GM19238 (cell line): ENCODE results near the gene RTP5.

Experiments
- DNase-seq: peaks from one replicate; pipeline ENCODE4 v3.0.0; 2011; ENCODE audit warnings: low spot score; ENCODE audit not compliant: insufficient read length

Gene RTP5

GRCh38 chr2:241857572-241858121, 11.9 kb upstream of the RTP5 start:
- DNase-seq: no peak

DNA sequence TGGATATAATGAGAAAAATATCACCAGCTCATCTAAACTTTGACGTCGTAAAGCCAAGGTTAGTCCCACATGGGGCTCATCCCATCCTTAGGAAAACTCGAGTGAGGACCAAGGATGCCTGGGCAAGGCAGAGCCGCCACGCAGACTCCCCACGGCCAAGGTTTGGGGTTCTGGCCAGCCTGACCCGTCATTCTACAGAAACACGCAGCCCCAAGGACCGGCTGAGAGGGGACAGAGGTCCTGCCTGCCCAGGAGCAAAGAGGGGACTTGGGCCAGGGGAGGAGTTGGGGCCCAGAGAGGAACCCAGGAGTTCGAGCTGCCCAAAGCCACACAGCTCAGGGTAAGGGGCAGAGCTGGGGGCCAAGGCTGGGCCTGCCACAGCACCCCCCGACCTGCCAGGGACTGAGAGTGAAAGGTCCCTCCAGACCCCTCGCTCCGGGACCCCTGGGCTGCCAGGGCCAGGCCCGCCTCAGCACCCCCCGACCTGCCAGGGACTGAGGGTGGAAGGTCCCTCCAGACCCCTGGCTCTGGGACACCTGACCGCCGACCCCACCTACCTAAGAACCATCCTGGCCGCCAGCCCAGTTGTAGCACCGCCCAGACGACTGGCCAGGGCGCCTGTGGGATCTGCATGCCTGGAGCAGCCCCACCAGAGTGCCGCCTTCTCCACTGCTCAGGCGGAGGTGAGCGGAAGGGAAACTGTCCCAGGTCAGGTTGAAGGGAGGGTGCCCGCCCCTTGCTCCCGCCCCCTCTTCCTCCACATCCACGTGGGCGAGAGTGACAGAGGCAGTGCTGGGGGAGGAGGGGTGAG, 11.1 kb upstream of the RTP5 start, which contains the start of gene PDCD1:
PDCD1 (minus strand) TSS at position 689 of the 811 bp plus-strand sequence; CDS start at position 633, 56 bp downstream.
- peak; percentile 76 for DNase-seq

GRCh38 chr2:241859017-241859435, 10.5 kb upstream of the RTP5 start:
- no peak for DNase-seq

GRCh38 chr2:241859436-241860183, 9.9 kb upstream of the RTP5 start:
- DNase-seq: peak; percentile 74

DNA sequence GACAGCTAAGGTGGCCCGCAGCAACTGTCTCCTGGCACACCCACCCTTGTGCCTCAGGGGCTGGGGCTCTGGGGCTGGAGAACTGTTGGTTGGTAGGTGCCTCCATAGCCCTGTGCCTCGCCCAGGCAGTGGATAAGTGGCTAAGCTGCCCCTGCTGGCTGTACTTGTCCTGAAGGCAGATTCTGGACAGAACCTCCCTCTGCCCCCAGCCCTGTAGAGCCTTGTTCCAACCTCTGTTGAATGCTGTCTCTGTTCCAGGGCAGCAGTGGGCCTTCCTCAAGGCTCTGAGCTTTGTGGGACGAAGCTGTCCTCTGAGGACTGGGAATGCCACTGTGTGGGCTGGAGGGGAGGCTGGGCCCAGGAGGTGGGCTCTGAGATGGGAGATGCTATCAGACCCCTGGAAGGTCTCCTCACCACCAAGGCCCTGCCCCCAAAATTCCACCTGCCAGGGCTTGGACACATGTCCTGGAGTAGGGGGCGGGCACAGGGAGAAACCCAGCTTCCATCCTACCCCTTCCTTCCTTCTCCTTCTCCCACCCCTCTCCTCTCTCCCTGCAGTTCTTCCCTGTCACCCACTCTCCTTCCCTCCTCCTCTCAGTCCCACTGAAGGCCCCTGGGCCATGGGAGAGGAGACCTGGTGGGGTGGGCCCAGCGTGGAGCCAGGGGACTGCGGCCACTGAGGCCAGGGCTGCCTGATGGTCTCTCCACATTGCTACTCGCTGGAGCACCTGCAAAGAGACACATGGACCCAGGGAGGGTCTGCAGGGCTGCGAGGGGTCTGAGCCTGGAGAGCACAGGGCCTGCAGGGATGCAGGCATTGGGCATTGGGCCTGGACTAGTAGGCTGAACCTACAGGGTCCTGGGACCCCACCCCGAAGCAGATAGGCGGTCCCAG, 9.1 kb upstream of the RTP5 start:
- DNase-seq: no peak

GRCh38 chr2:241861264-241861663, 8.3 kb upstream of the RTP5 start:
- DNase-seq: no peak

- DNase-seq: no peak
These were observed 7.4 kb upstream of the RTP5 start for GRCh38 chr2:241862093-241862492.

GRCh38 chr2:241862775-241863535, 6.6 kb upstream of the RTP5 start:
- DNase-seq: no peak

DNA sequence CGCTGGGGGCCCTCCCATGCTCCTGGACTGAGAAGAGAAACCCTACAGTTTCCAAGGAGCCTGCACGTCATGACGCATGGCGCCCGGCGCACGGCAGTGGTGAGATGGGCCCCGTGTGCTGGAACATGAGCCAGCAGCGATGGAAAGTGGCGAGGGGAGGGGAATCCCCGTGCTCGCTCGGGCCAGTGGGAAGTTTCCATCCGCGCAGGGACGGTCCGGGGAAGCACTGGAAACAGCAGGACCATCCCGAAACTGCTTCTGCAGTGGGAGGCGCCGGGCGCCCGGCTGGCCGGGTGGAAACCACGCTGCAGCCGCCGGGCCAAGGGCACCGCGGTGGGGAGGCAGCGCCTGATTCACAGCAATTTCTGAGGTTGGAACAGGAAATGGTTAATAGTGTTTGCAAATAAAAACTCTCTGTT, 6.0 kb upstream of the RTP5 start:
- DNase-seq: no peak

DNA sequence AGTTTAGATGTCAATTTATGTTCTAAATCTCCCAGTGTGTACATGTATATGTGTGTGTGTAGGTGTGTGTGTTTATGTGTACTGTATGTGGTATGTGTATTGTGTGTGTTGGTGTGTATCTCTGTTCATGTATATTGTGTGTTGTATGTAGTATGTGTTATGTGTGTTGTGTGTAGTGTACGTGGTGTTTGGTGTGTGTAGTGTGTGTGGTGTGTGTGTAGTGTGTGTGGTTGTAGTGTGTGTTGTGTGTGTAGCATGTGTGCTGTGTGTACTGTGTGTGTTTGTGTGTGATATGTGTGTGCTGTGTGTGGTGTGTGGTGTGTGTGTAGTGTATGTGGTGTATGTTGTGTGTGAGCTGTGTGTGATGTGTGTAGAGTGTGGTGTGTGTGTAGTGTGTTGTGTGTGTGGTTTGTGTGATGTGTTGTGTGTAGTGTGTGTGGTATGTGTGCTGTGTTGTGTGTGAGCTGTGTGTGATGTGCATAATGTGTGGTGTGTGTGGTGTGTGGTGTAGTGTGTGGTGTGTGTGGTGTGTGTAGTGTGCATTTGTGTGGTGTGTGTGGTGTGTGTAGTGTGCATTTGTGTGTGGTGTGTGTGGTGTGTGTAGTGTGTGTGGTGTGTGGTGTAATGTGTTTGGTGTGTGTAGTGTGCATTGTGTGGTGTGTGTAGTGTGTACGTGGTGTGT, 5.2 kb upstream of the RTP5 start:
- DNase-seq: no peak

GRCh38 chr2:241864850-241865213, 4.7 kb upstream of the RTP5 start:
- DNase-seq: no peak

GRCh38 chr2:241865416-241865956, 4.0 kb upstream of the RTP5 start:
- no peak for DNase-seq

- no peak for DNase-seq
These were observed 3.4 kb upstream of the RTP5 start for GRCh38 chr2:241865957-241866789.

- DNase-seq: no peak
These were observed 2.5 kb upstream of the RTP5 start for GRCh38 chr2:241866790-241867645.

DNA sequence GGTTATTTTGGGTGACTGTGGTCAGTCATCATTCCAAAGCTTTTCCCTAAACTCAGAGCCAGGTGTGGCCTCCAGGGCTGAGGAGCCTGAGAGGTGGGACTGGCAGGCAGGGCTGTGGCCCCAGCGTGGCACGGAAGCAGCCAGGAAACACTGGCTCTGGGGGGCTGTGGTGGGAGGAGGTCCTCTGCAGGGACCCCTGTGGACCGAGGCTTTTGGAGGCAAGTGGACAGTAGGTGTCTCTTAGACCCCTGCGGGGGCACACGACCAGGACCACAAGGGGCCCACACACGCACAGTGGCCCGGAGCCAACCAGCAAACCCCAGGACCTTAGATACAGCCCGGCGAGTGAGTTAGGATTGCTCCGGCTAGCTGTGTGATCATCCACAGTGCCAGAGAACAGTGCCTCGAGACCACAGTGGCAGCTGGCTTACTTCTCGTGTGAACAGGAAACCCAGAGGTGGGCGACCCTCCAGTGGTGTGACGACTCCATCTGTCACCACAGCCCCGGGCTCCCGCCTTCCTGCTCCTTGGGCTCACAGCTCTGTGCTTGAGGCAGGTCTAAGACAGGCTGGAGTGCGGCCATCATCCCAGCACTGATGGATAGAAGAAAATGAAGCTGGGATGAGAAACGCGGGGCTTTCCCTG, 1.6 kb upstream of the RTP5 start:
- no peak for DNase-seq

DNA sequence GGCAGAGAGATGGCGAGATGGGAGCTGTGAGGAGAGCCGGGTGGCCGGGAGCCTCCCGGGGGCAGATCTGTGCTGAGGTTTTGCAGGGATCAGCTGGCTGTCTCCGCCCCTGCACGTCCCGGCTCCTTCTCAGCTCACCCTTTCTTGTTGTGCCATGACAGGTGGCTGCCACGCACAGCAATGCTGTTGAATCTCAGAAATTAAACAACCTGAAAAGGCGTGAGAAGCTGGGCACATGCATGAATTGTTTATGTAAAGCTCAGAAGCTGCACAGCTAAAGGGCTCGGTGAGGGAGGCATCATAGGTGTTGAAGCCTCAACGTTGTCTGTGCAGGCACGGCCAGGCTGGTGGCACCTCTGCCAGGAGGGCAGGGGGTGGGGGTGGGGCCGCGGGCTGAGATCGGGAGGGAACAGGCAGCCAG, 858 bp upstream of the RTP5 start:
- DNase-seq: no peak

- no peak for DNase-seq
These were observed 582 bp downstream of the RTP5 start for GRCh38 chr2:241870081-241870541.
